B cell (primary cell): ENCODE data around the gene PSPC1. TPM values are rescaled to one million over a fixed set of nuclear protein-coding genes. Genes with fewer than 3 reads are reported as not detected.

Experiments
- ATAC-seq: fragments of 200-7000 bp; cut with Tn5 transposase; one replicate; pipeline ENCODE4 v1.10.0; 2021; ENCODE audit warnings: low read depth, mild to moderate bottlenecking, moderate number of reproducible peaks, moderate library complexity
- CTCF ChIA-PET: fragments of 350-600 bp; sonication (Branson Sonifier 250); formaldehyde crosslinking; loops from one replicate; lab custom pipeline; 2021; ENCODE audit warnings: antibody characterized with exemption, inconsistent platforms; lab: Charles Lee
- POLR2A ChIA-PET: fragments of 350-600 bp; sonication (Branson Sonifier 250); formaldehyde crosslinking; loops from one replicate; lab custom pipeline; 2021; ENCODE audit warnings: antibody characterized with exemption; lab: Charles Lee
- DNase-seq: peaks from one replicate; pipeline ENCODE4 v3.0.0; 2013
- H2AFZ ChIP-seq: 2 replicates; pipeline ENCODE4 v1.6.1; 2012; ENCODE audit warnings: mild to moderate bottlenecking, low read depth, low read length; ENCODE audit not compliant: insufficient read depth, poor library complexity, severe bottlenecking
- H3K27ac ChIP-seq, 2 donors: 1 replicate in 1 of 2; 2 replicates in 1 of 2; pipeline ENCODE4 v1.5.1; 2012 to 2013; ENCODE audit warnings: low read length in 2 of 2, mild to moderate bottlenecking in 2 of 2, moderate library complexity in 1 of 2
- H3K27me3 ChIP-seq, 4 experiments: fragments of 200-600 bp in 1 of 4; sonication (generic) in 1 of 4; replicated peaks in 1 of 4; 1 replicate in 2 of 4; 2 replicates in 2 of 4; pipeline versions ENCODE4 v1.6.1 to v1.7.0; 2013 to 2016; ENCODE audit warnings: low read length in 3 of 4, mild to moderate bottlenecking in 2 of 4, mixed read lengths in 1 of 4, moderate library complexity in 1 of 4; ENCODE audit not compliant: insufficient read depth in 4 of 4, control insufficient read depth in 3 of 4; ENCODE audit errors: control extremely low read depth in 1 of 4
- H3K36me3 ChIP-seq, 2 experiments: replicated peaks in 1 of 2; 1 replicate in 1 of 2; 2 replicates in 1 of 2; pipeline versions ENCODE4 v1.6.1 to v1.7.1; 2013; ENCODE audit warnings: low read length in 1 of 2; ENCODE audit not compliant: insufficient read depth in 2 of 2, control insufficient read depth in 1 of 2; ENCODE audit errors: control extremely low read depth in 1 of 2, extremely low read depth in 1 of 2
- H3K4me1 ChIP-seq, 2 donors: fragments of 200-600 bp in 1 of 2; sonication (generic) in 1 of 2; 1 replicate in 1 of 2; 2 replicates in 1 of 2; pipeline versions ENCODE4 v1.5.1 to v1.6.1; 2013 to 2017; ENCODE audit warnings: low read length in 2 of 2; ENCODE audit not compliant: control insufficient read depth in 2 of 2, insufficient read depth in 2 of 2
- H3K4me2 ChIP-seq: replicated peaks from 2 replicates; pipeline ENCODE3; 2012; ENCODE audit warnings: mild to moderate bottlenecking, low read depth, low read length; ENCODE audit not compliant: poor library complexity, severe bottlenecking
- H3K4me3 ChIP-seq, 5 experiments: fragments of 200-600 bp in 1 of 5; sonication (generic) in 1 of 5; 1 replicate in 3 of 5; 2 replicates in 2 of 5; pipeline versions ENCODE4 v1.5.1 to v1.7.0; 2011 to 2016; ENCODE audit warnings: low read length in 4 of 5, mild to moderate bottlenecking in 4 of 5, low read depth in 2 of 5, control low read depth in 1 of 5, moderate library complexity in 1 of 5; ENCODE audit not compliant: insufficient read depth in 1 of 5; ENCODE audit errors: control extremely low read depth in 1 of 5, extremely low read depth in 1 of 5
- H3K79me2 ChIP-seq: fragments of 200-600 bp; sonication (generic); one replicate; pipeline ENCODE4 v1.6.0; 2016; ENCODE audit warnings: low read length; ENCODE audit not compliant: control insufficient read depth, insufficient read depth
- H3K9ac ChIP-seq: fragments of 200-600 bp; sonication (generic); 2 replicates; pipeline ENCODE4 v1.6.1; 2017; ENCODE audit warnings: mild to moderate bottlenecking, low read length, moderate library complexity
- H3K9me3 ChIP-seq, 3 donors: one replicate each; pipeline versions ENCODE4 v1.6.1 to v1.7.1; 2013; ENCODE audit warnings: low read length in 2 of 3; ENCODE audit not compliant: control insufficient read depth in 2 of 3, insufficient read depth in 1 of 3; ENCODE audit errors: control extremely low read depth in 1 of 3
- H4K20me1 ChIP-seq: 2 replicates; pipeline ENCODE4 v1.6.0; 2012; ENCODE audit warnings: mild to moderate bottlenecking, low read length; ENCODE audit not compliant: insufficient read depth, control insufficient read depth, poor library complexity, severe bottlenecking
- H3K27ac Mint-ChIP-seq: one replicate; pipeline ENCODE4 v1.8.0; 2021; ENCODE audit warnings: mixed read lengths
- H3K27me3 Mint-ChIP-seq: one replicate; pipeline ENCODE4 v1.8.0; 2021; ENCODE audit warnings: mixed read lengths
- H3K4me1 Mint-ChIP-seq: one replicate; pipeline ENCODE4 v1.8.0; 2021; ENCODE audit warnings: mixed read lengths
- H3K4me3 Mint-ChIP-seq: one replicate; pipeline ENCODE4 v1.8.0; 2021; ENCODE audit warnings: mixed read lengths
- H3K9me3 Mint-ChIP-seq: one replicate; pipeline ENCODE4 v1.8.0; 2022; ENCODE audit warnings: mixed read lengths; ENCODE audit not compliant: insufficient read depth
- CTCF ChIP-seq: fragments of 200-600 bp; IDR thresholded peaks from one replicate; pipeline ENCODE4 v1.8.0; 2022; ENCODE audit warnings: antibody characterized with exemption, mild to moderate bottlenecking
- EZH2 ChIP-seq: IDR thresholded peaks from 2 replicates; pipeline ENCODE4 v1.6.1; 2012; ENCODE audit warnings: borderline replicate concordance, low read depth, mild to moderate bottlenecking, moderate library complexity, low read length; ENCODE audit not compliant: insufficient read depth, poor library complexity, severe bottlenecking
- WGBS: methylation state at CpG from one replicate; pipeline ENCODE4 v1.1.5; 2013; ENCODE audit warnings: missing lambda C conversion rate; ENCODE audit not compliant: insufficient coverage; 5-methylcytosine and 5-hydroxymethylcytosine counted together
- intact Hi-C: fragments of 100-400 bp; cut with micrococcal nuclease; formaldehyde crosslinking; loops from one replicate; pipeline ENCODE4 v1.10.0; 2022
- polyA plus RNA-seq: library from polyadenylated mRNA; depleted of rRNA; stranded (reverse); fragments of >200 nt; gene quantifications from 2 replicates; pipeline ENCODE4 v1.2.3, GENCODE V29; 2012
- total RNA-seq, 2 donors: library from RNA; stranded (reverse); fragments of 120-200 nt in 1 of 2; gene quantifications; 1 replicate in 1 of 2; 2 replicates in 1 of 2; pipeline versions ENCODE4 v1.2.3 to v1.2.4, GENCODE V29; 2013 to 2022

The PSPC1 gene
- total and polyA plus RNA-seq, 2 donors (not counting 1 experiment from before 2014, with no cell fraction given), result 55.3 to 121 TPM

DNA sequence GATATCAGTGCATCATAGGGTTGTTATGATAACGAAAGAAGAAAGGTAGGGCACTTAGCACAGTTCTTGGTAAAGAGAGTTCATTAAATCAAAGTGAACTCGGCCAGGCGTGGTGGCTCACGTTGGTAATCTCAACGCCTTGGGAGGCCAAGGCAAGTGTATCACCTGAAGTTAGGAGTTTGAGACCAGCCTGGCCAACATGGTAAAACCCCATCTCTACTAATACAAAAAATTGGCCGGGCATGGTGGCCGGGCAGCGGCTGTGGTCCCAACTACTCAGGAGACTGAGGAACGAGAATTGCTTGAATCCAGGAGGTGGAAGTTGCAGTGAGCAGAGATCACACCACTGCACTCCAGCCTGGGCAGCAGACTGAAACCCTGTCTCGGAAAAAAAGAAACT is 19.1 kb downstream of the PSPC1 start:
- 92% methylated on average over 4 of the region's 10 CpGs for WGBS
- H3K4me3 Mint-ChIP-seq, result no peak overlapping the region
- H3K9me3 Mint-ChIP-seq, result no peaks in the 10 kb centered on the region
- TF ChIP-seq CTCF (no peak), EZH2 (no peak)
- no peak overlapping the region for H2AFZ ChIP-seq
- peaks cover 12 to 50% of the 10 kb centered on the region in 2 experiments for H3K36me3 ChIP-seq
- peaks cover 79% of the 10 kb centered on the region for H4K20me1 ChIP-seq
- H3K9ac ChIP-seq, result no peak overlapping the region
- CTCF ChIA-PET, result no interaction called here
- H3K79me2 ChIP-seq, result peaks cover 98% of the 10 kb centered on the region
- no peak overlapping the region for H3K27ac Mint-ChIP-seq
- ATAC-seq (no peak), DNase-seq (no peak)
- H3K9me3 ChIP-seq, result no peaks in the 10 kb centered on the region
- intact Hi-C loops, result no loop called here
- H3K4me1 Mint-ChIP-seq, result peaks cover 43% of the 10 kb centered on the region
- H3K4me3 ChIP-seq, result no peak overlapping the region
- no peak overlapping the region for H3K27ac ChIP-seq
- no peaks in the 10 kb centered on the region for H3K27me3 Mint-ChIP-seq
- H3K4me1 ChIP-seq, result no peaks in the 10 kb centered on the region
- no peak overlapping the region for H3K4me2 ChIP-seq
- no peaks in the 10 kb centered on the region for H3K27me3 ChIP-seq
- POLR2A ChIA-PET, result no interaction called here

- Mint-ChIP-seq H3K27me3 (no peaks in the 10 kb centered on the region), H3K9me3 (no peaks in the 10 kb centered on the region), H3K4me3 (no peak overlapping the region), H3K27ac (no peak overlapping the region), H3K4me1 (peaks cover 26% of the 10 kb centered on the region)
- Histone ChIP-seq H3K79me2 (peaks cover 100% of the 10 kb centered on the region), H2AFZ (no peak overlapping the region), H4K20me1 (peaks cover 96% of the 10 kb centered on the region), H3K36me3 (peaks cover 8 to 62% of the 10 kb centered on the region in 2 experiments), H3K4me1 (no peaks in the 10 kb centered on the region), H3K4me2 (no peak overlapping the region), H3K27ac (no peak overlapping the region), H3K9ac (no peak overlapping the region), H3K27me3 (no peaks in the 10 kb centered on the region), H3K4me3 (no peak overlapping the region), H3K9me3 (no peaks in the 10 kb centered on the region)
- intact Hi-C loops, result no loop called here
- TF ChIP-seq EZH2 (no peak), CTCF (no peak)
- ChIA-PET POLR2A (no interaction called here), CTCF (no interaction called here)
- WGBS, result 94% methylated on average over 2 of the region's 5 CpGs
- DNase-seq (no peak), ATAC-seq (no peak)
These were observed 23.1 kb downstream of the PSPC1 start for GRCh38 chr13:19759669-19760068.
